T-helper 9 cell (primary cell): ENCODE results near the gene MUC21.
"Not testable (repeated sequence)": the region's sequence is repeated elsewhere in the genome, so short reads cannot be mapped to it uniquely, and the experiment has no call there.

Experiments used
- DNase-seq: peaks from one replicate; pipeline ENCODE4 v3.0.0-alpha.2; 2020

MUC21 gene

GRCh38 chr6:31010393-31011060, 27.0 kb downstream of the MUC21 start, which contains the start of gene MUC22:
MUC22 (plus strand) TSS chr6:31010474; CDS start chr6:31010707, 233 bp downstream.
- no peak for DNase-seq

GRCh38 chr6:31011153-31011552, 27.6 kb downstream of the MUC21 start:
- no peak for DNase-seq

DNA sequence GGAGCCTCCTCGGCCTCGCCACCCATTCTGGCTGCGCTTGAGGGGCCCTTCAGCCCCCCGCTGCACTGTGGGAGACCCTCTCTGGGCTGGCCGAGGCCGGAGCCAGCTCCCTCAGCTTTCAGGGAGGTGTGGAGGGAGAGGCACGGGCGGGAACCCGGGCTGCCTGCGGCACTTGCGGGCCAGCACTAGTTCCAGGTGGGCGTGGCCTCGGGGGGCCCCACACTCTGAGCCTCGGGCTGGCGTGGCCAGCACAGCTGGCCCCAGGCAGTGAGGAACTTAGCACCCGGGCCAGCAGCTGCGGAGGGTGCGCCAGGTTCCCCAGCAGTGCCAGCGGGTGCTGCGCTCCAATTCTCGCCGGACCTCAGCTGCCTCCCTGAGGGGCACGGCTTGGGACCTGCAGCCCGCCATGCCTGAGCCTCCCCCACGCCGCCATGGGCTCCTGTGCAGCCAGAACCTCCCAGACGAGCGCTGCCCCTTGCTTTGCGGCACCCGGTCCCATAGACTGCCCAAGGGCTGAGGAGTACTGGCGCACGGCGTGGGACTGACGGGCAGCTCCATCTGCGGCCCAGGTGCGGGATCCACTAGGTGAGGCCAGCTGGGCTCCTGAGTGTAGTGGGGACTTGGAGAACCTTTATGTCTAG, 33.3 kb downstream of the MUC21 start:
- no peak for DNase-seq

DNA sequence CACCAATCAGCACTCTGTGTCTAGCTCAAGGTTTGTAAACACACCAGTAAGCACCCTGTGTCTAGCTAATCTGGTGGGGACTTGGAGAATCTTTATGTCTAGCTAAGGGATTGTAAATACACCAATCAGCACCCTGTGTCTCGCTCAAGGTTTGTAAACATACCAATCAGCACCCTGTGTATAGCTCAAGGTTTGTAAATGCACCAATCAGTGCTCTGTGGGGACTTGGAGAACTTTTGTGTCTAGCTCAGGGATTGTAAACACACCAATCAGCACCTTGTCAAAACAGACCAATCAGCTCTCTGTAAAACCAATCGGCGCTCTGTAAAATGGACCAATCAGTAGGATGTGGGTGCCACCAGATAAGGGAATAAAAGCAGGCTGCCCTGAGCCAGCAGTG, 33.9 kb downstream of the MUC21 start:
- DNase-seq = not testable (repeated sequence)

DNA sequence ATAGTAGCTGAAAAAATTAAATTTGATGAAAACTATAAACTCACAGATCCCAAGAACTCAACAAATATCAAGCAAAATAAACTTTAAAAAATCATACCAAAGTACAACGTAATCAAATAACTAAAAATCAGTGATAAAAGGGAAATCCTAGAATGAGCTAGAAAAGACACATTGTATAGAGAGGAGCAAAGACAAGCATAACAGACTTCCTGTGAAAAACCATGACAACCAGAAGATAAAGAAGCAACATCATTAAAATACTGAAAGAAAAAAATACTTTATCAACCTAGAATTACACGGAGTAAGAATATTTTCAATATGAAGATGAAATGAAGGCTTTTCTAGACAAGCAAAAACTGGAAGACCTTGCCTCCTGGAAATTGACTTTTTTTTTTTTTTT, 36.5 kb downstream of the MUC21 start:
- no peak for DNase-seq

GRCh38 chr6:31020631-31021255, 37.2 kb downstream of the MUC21 start:
- not testable (repeated sequence) for DNase-seq

DNA sequence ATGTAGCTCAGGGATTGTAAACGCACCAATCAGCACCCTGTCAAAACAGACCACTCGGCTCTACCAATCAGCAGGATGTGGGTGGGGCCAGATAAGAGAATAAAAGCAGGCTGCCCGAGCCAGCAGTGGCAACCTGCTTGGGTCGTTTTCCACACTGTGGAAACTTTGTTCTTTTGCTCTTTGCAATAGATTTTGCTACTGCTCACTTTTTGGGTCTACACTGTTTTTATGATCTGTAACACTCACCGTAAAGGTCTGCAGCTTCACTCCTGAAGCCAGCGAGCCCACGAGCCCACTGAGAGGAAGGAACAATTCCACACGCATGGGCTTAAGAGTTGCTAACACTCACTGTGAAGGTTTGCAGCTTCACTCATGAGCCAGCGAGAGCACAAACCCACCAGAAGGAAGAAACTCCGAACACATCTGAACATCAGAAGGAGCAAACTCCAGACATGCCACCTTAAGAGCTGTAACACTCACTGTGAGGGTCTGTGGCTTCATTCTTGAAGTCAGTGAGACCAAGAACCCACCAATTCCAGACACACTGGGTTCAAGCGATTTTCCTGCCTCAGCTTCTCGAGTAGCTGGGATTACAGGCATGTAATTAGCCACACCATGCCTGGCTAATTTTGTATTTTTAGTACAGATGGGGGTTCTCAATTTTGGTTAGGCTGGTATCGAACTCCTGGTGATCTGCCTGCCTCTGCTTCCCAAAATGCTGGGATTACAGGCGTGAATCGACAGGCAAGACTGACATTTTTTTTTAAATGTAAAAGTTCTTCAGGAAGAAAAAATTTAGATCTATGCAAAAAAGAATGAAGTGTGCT, 38.4 kb downstream of the MUC21 start:
- not testable (repeated sequence) for DNase-seq

DNA sequence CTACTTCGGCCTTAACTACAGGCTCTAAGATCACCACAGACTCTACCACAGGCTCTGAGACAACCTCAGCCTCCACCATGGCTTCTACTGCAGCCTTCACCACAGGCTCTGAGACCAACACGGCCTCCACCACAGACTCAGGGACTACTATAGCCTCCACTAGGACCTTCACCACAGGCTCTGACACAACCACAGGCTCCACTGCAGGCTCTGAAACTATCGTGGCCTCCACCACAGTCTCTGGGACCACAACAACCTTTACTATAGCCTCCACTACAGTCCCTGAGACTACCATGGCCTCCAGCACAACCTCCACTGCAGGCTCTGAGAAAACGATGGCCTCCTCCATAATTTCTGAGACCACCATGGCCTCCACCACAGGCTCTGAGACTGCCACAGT, 42.1 kb downstream of the MUC21 start:
- no peak for DNase-seq

DNA sequence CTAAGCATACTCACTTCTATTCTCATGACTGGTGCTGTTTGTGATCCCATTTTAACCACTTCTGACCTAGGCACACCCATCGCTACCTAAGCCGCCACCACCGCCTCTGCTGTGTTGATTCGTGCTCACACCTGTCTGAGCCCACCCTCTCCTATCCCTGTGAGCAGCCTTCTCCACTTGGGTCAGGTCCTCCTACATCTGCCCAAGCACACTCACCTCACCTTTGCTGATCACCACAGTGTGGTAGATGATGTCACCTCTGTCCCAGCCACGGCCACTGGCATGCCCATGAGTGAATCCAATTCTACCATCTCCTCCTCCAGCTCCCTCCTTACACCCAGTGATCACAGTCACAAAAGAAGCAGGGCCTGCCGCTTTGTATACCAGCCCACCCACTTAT, 47.6 kb downstream of the MUC21 start:
- no peak for DNase-seq

DNA sequence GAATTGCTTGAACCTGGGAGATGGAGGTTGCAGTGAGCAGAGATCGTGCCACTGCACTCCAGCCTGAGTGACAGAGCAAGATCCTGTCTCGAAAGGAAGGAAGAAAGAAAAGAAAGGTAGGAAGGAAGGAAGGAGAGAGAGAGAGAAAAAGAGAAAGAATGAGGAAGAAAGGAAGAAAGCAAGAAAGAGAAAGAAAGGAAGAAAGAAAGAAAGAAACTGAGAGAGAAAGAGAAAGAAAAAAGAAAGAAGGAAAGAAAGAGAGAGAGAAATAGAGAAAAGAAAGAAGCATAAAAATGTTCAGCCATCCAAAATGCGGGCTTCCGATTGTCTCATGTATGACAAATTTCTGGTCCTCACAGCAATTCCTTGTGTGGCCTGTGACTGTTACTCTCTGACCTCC, 49.6 kb downstream of the MUC21 start:
- DNase-seq = no peak

DNA sequence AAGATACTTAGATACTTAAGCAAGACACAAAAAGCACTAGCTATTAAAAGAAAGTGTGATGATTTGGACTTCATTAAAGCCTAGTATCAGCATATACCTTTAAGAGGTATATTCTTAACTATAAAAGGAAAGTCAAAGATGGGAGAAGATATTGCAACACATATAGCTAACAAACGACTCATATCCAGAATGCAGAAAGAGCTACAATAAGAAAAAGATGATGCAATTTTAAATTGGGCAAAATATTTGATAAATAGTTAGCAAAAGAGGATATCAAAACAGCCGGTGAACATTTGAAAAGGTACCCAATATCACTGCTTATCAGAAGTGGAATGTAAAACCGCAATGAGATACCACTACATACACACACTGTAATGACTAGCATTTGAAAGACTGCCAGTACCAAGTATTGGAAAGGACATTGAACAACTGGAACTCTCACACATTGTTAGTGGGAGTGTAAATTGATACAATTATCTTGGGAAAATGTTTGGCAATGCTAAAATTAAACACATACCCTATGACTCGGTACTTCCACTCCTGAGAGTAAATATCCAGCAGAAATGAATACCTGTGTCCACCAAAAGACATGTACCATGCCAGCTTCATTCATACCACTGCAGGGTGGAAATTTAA, 52.5 kb downstream of the MUC21 start:
- DNase-seq = no peak

- DNase-seq = no peak
Observed at GRCh38 chr6:31037169-31037568, 53.7 kb downstream of the MUC21 start.

GRCh38 chr6:31037682-31038081, 54.2 kb downstream of the MUC21 start:
- DNase-seq = no peak

GRCh38 chr6:31038559-31038958, 55.0 kb downstream of the MUC21 start:
- DNase-seq = no peak
